GM12891 (cell line): ENCODE results near the gene SDC4.

Source experiments
- POLR2AphosphoS5 ChIP-seq: IDR thresholded peaks from 2 replicates; pipeline ENCODE4 v1.6.1; 2011; ENCODE audit warnings: low read depth, low read length, control low read depth
- SPI1 ChIP-seq: IDR thresholded peaks from 2 replicates; pipeline ENCODE4 v1.6.1; 2011; ENCODE audit warnings: low read depth, low read length, control low read depth

- TF ChIP-seq POLR2AphosphoS5 (no peak), SPI1 (no peak)
Observed at GRCh38 chr20:45289942-45290676, 58.1 kb downstream of the SDC4 start.
